NCI-H2196 (cell line): ENCODE data around the gene CNOT6L.

Experiments
- DNase-seq: peaks from one replicate; lab custom pipeline; 2025; ENCODE audit not compliant: unreplicated experiment; lab: John Stamatoyannopoulos, UW

Gene CNOT6L

DNA sequence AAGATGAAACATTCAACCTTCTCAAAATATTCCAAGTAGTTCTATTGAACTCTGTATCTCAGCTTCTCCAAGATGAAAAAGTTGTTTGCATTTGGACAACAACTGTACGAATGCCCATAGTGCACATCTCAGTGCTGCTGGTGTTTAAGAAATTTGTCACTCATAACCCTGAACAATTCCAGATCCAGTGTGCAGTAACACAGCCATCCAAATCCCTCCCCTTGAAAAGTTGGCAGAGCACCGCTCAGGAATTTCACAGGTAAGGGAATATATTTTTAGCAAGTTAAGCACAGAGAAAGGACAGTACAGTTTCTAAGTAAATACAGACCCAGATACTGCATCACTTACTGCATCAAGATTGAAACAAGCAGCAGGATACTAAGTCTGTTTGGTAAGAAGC, 104.7 kb downstream of the CNOT6L start:
- no peak for DNase-seq

DNA sequence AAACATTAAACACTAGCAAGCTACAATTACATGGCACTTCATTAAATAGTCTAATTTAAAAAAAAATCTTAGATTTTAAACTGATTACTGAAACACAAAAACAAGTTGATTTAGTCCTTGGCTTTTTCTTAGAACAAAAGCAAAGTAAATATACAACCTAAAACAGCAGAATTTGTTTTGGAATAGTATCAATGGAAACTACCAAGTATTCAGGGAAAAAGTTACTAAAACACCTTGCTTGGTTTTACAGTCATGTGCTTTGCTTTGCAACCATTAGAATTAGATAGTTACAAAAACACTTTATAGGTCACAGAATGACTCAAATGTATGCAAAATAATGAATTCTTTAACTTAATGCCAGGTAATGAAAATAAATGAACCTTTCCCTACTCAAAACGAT, 105.3 kb downstream of the CNOT6L start:
- DNase-seq = no peak

DNA sequence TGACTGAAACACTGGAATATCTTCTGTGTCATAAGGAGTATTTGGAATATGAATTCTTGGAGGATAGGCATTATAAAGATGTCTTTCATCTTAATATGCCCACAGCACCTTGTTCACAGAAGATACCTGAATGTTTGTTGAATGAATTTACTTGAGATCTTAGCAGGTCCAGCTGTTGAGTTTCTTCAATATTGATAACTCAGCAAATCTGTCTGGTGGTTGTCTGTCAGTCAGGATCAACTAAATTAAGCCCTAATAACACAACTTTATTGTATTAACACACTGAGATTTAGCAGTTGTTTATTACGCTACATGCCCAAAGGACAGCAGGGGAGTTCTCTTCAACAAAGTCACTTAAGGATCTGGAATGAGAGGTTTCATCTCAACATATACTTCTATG, 106.5 kb downstream of the CNOT6L start:
- DNase-seq = no peak

DNA sequence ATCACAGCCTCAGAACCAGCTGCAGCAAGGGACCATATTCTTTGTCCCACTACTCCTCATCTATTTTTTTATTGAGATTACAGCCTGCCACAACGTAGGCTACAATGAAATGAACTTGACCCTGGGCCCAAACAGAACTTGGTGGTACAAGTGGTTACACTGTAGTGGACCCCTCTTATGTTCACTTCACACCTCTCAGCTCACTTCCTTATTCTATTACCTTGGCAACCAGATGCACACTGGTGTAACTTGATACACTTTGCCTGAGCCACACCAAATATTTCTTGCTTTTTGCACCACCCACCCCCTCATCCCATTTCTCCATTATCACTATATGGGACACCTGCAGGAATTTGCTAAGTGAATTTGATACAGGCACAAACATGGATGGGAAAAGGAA, 107.7 kb downstream of the CNOT6L start:
- no peak for DNase-seq

DNA sequence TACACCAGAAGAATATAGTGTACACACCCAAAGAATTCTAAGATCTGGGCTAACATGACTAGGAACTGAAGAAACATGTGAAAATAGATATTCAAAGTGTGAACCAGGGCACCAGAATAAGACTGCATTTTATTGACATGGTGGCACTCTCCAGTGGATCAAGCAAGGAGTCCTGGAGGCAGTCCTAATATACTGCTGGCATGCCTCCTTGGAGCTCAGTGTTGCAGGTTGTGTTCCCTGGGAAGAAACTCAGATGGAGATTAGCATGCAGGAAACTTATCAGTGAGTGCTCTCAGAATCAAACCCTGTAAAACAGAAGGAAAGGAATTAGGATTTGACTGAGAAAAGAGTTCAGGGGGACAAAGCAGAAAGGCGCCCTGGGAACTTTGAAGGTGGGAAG, 108.5 kb downstream of the CNOT6L start:
- no peak for DNase-seq

DNA sequence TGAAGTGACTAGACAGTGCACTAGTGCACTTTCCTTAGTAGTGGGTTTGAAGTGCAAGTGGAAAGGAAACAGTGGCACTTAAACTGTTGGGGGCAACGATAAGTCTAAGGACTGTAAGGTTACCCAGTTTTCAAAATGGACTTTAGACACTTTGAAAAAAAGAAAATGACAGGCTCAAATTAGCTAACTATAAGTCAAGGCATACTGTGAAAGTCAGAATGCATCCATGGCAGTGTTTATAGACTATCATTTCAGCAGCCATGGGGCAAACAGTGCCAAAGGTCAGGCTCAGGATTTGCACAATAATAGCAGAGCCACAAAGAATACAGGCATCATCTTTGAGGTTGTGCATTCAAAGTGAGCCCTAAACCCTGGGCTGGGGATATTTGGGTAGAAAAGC, 109.1 kb downstream of the CNOT6L start:
- no peak for DNase-seq

DNA sequence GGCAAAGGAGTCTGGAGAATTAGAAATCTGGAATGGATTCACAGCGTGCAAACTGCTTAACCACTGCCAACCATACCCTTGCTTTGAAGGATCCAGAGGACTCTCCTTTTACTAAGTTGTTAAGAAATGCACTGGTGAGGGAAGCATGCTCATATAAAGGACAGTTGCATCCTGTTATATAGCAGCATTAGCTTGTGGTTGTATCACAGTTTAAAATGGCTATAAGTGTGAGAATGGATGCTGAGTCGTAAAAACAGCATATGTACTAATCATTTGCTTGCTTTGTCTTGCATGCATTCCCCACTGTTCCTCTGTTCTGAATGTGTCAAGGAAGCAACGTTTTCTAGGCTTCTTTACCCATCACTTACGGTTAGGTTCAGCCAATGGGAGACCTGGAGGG, 112.5 kb downstream of the CNOT6L start:
- no peak for DNase-seq

DNA sequence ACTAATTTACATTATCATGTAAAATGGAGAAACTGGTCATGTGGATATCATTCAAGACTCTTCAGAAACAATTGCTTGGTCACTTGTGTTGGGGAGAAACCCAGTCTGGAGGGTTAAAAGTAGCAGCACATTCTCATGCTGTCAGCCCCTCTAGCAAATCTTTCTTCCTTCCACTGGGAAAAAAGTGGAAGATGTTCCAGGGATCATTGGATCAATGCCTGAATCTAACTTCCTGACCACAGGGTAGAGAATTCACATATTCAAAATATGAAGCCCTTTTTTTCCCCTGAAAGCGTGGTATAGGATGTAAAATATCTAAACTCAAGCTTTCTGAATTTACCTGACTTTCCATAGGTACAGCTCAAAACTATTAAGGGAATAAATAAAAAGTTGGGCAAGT, 115.5 kb downstream of the CNOT6L start:
- no peak for DNase-seq

DNA sequence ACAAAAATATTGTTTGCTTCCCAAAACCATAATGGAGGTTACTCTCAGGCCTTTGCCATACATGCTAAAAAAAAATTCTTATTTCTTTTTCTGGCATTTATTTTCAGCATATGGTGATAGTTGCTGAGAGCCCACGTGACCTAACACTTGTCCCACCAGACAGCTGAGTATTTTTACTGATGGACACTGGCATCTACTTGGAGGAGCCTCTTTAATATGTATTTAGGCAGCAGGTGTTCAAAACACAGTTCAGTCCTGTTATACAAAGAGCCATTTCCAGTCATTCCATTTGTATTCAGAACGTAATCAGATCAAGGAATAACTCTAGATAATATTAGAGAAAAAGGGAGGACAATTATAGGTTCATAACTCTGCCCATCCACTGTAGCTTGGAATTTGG, 118.0 kb downstream of the CNOT6L start:
- DNase-seq = no peak

DNA sequence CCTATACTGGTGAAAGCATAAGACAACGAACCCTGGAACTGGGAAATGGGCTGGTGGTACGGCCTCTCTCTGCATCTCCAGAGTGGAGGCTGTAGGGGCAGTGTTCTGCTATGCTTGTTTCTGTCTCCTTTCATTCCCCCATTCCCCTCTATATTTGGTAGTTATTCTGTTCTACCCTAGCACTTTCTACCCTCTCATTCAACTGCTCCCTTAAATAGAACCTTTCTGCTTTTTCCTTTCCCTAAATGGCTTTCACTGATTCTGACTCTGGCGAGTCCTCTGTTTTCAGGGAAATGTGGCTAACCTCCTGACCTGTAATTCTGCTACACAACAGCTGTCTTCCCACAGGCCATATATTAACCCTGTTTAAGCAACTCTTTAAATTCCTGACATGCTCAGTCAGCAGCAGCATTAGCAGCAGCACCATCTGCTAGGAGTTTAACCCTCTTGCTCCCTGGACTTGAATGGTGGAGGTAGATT, 119.4 kb downstream of the CNOT6L start:
- no peak for DNase-seq

DNA sequence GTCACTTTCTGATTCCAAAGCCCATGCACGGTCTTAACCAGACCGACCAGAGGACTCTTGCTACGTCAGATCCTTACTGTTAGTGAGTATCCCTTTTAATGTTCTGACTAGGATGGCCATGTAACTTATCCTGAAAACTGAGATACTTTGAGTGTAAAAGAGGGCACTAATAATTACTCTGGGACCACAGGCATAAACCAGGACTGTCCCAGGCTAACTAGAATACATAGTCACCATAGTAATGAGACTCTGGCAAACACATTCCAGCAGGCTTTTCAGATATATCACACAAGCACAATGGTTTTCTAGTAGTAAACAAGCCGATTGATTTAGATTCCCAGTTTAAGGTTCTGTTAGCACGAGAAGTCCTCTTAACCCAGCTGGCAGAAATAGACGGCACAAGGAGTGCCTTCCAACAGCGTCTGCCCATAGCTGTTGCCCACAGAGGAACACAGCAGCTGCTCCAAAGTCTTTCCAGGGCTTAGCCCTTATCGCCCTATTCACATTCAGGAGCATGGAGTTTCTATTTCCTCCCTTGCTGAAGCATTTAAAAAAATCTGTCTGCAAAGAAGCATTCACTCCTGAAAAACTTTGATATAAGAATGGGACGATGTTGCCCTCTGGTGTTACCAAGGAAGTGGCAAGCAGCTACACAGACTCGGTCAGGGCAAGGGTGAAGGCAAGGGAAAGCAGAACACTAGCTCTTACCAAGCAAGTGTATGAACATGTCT, 121.1 kb downstream of the CNOT6L start:
- peak; percentile 4 for DNase-seq

DNA sequence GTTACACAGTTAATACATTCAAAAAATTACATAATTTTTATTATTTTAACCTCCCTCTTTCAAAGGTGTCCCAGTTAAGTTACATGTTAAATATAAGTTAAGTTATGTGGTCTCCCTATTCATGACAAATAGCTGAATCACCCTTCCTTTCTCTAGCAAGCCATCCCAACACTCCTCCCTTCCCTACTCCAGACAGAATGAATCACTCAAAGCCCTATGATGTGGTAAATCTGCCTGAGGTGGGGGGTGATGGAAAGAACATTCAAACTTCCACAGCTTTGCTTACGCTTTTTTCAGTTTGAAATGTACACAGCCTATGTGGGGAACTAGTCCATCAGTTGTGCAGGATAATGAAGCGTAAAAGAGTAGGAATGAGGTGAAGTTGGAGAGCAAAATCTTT, 123.4 kb downstream of the CNOT6L start:
- no peak for DNase-seq

DNA sequence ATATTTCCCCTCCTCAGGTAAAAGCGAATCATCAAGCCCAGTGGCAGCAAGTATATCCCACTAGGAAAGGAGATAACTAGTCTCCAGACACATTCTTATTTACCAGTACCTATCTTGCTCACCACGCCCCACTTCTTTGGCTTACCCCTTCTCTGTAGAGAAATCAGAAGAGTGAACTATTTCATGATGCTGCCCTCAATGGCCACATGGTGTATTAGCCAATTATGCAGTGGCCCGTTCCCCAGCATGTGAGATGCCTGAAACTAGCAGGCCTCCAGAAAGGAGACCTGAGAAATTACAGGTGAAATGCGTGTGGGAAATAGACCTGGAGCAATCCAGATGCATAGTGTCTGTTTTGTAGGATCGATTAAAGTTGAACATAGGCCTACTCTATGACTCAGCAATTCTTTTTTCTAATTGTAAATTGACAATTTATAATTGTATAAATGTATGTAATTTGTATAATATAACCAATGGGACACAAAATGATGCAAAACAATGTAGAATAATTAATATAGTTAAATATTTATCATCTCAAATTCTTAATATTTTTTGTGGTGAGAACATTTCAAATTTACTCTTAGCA, 126.2 kb downstream of the CNOT6L start:
- DNase-seq = no peak

DNA sequence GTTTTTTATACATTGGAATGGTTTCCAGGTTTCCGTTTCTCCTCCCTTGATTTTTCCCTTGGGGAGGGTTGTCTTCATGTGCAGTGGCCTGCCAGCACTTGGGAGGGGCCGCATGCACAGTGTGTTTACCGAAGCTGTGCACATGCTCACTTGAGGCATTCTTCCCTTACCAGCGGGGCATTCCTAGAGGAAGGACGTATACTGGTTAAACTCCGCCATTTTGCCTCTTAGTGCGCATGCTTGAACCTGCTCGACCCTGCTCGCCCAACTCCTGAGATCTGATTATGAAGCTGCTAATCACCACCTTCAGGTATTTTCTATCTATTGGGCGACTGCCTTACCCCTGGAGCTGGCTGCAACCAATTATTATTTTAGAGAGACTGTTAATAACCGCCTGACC, 137.4 kb downstream of the CNOT6L start:
- no peak for DNase-seq

DNA sequence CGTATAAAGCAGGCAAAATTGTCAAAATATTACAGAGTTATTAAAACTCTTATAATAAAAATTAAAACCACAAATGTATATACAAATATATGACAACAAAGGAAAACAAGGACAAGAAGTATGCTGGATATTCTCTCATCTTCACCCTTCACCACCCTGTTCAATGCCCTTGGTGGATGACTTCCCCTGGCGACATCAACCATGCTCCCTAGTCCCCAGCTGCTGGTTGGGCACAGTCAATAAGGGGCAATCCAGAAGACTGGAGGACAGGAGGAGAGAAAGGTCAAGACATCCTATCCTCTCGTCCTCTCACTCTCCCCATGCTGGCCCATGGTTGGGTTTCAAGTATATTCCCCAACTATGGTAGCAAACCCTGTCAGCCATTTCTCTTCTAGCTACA, 142.3 kb downstream of the CNOT6L start:
- DNase-seq = no peak

DNA sequence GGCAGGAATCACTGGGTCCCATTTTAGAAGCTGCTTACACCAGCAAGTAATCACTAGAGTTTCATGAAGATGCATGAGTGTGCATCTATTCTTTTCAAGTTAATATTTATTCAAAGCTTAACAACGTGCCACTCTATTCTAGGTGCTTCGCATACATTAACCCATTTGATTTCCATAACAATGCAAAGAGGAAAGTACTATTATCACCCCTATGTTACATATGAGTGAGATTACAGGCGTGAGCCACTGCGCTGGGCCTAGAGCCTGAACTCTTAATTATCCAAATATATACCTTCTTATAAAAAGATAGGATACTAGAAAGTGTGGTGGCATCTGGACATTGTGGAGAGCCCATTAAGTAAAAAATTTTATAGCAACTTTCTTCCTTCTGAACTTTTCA, 148.1 kb downstream of the CNOT6L start:
- no peak for DNase-seq

DNA sequence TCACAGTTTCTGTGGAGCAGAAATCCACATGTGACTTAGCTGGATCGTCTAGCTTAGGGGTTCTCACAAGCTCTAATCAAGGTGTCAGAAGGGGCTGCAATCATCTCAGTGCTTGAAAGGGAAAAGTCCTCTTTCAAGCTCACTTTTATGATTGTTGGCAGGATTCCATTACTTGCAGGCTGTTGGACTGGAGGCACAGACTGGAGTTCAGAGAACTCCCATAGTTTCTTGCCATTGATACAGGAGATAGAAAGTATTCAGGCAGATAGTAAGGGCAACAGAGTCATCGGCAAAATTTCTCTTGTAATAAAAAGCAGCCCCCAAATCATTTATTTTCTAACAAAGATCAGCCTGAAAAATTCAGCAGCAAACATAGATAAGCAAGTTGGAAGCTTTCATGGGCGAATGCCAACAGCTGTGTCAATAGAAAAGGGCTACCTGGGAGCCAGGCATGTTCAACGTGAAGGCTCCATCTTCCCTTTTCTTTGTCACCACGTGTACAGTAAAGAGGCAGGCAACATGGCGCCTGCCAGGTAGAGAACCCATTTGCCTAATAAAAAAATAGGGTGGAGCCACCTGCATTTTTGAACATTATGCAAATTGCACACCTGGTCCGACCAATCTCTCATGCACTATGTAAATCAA, 149.1 kb downstream of the CNOT6L start:
- DNase-seq = peak; percentile 4

DNA sequence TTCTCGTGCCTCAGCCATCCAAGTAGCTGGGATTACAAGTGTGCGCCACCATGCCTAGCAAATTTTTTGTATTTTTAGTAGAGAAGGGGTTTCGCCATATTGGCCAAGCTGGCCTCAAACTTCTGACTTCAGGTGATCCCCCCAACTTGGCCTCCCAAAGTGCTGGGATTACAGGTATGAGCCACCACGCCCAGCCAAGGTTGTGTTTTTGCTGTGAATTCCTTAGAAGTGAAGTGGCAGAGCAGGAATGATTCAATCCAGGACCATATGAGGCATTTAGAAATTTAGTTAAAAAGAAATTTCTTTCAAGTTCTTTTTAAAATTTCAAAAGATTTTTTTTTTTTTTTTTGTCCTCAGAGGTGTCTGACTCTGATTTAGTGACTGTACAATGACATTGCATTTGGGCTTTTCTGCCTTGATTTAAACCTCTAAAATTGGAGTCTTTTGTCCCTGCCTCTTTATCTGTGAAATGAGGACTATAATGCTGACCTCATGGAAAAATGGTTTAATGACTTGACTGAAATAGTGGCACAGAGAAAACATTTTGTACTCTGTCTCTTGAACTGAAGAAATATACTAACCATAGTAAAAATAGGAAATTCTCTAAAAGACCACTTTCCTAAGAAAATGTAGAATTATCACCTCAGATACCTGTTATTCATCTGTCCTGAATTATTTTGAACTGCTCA, 153.6 kb downstream of the CNOT6L start:
- no peak for DNase-seq
